ENCODE results near the gene ACAP1.

The ACAP1 gene, protein sequence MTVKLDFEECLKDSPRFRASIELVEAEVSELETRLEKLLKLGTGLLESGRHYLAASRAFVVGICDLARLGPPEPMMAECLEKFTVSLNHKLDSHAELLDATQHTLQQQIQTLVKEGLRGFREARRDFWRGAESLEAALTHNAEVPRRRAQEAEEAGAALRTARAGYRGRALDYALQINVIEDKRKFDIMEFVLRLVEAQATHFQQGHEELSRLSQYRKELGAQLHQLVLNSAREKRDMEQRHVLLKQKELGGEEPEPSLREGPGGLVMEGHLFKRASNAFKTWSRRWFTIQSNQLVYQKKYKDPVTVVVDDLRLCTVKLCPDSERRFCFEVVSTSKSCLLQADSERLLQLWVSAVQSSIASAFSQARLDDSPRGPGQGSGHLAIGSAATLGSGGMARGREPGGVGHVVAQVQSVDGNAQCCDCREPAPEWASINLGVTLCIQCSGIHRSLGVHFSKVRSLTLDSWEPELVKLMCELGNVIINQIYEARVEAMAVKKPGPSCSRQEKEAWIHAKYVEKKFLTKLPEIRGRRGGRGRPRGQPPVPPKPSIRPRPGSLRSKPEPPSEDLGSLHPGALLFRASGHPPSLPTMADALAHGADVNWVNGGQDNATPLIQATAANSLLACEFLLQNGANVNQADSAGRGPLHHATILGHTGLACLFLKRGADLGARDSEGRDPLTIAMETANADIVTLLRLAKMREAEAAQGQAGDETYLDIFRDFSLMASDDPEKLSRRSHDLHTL

DNA sequence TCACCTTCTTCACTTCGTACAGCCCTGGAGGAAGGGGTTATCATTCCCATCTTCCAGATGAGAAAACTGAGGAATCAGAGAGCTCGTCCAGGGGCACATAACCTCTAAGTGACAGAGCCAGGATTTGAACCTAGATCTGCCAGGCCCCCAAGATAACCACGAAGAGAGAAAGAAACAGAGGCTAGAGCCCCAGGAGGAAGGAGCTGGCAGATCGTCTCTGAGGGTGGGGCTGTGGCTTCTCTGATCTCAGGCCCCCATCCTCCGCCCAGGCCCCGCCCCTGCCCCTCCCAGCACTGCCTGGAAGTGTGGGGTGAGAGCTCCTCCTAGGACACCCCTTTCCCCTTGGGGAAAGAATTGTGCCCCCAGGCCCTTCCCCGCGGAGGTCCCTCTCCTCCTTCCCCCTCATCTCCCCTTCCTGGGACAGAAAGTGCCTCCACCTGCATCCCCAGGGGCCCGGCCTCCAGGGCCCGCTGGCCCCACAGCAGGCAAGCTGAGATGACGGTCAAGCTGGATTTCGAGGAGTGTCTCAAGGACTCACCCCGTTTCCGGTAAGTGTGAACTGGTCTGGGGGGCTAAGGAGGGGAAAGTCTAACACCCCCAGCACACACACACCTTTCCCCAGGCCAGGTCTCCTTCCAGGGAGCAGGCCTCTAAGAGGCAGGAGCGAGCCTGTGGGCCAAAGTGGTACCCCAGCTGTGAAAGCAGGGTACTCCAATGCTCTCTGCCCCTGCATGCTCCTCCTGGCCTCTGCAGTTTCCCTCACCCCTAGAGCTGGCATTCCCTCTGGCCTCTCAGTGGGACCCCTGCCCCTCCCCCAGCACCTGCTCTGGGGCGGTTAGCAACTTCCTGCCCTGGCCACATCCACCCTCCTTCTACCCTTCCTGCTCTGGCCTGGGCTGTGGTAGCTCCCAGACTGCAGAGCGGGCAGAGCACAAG lies at the start of gene ACAP1:
TSS of gene ACAP1 (plus strand) at position 290 of the 936 bp plus-strand sequence. CDS start at position 496, 206 bp downstream.
- H3K9ac ChIP-seq (ENCODE audit: insufficient read length), result no peak within 1 kb of the TSS
- TF ChIP-seq EZH2 (IDR thresholded peaks at IDR 0.05) (no peak), POLR2AphosphoS5 (IDR thresholded peaks at IDR 0.05; ENCODE audit: borderline replicate concordance, low read depth, low read length) (no peak), FOXP2 (optimal IDR thresholded peaks at IDR 0.05; ENCODE audit: control extremely low read depth, extremely low read length, insufficient read depth) (no peak)
- no peak within 1 kb of the TSS for H3K4me3 ChIP-seq
- H3K36me3 ChIP-seq (ENCODE audit: insufficient read depth, low read length), result no peaks in the 10 kb centered on the region
- no peak for DNase-seq (ENCODE audit: low read depth, low spot score)
- H3K9me3 ChIP-seq (ENCODE audit: low read depth, low read length), result no peaks in the 10 kb centered on the region
- H3K27ac ChIP-seq, result no peak within 1 kb of the TSS

DNA sequence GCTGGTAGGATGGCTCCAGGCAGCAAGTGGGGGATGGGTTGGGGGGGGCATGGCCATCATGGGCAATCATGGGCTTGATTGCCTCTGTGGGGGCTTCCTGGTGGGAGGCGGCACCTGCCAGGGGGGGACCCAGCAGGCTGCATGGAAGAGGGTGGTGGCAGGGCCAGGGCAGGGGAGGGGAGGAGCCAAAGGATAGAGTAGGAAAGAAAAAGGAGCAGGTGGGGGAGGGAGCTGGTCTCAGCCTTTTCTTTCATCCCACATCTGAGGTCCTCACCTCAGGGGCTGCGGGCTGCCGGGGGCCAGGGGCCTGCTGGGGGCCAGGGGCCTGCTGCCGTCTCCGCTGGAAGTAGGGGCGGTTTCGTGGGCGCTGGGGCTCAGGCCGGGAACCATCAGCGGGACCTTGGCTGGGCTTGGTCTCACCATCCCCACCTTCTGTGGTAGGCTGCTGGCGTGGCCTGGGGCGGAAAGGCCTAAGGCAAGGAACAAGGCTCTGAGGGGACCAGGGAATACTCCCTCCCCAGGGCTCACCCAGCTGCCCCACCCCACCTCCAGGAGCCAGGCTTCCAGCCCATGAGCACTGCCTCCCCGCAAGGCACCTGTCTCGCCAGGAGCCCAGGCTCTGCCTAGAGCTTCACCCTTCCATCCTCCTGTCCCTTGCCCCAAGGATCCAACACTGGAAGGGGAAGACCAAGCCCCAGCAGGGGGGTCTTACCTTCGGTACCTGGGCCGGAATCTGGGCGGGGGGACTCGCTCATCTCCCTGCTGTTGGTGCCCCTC lies 46.9 kb upstream of the ACAP1 start:
- Histone ChIP-seq H3K9ac (ENCODE audit: insufficient read length) (no peak overlapping the region), H3K27ac (no peak overlapping the region), H3K4me3 (no peak overlapping the region), H3K36me3 (ENCODE audit: insufficient read depth, low read length) (no peaks in the 10 kb centered on the region), H3K9me3 (ENCODE audit: low read depth, low read length) (no peaks in the 10 kb centered on the region)
- TF ChIP-seq EZH2 (IDR thresholded peaks at IDR 0.05) (no peak), POLR2AphosphoS5 (IDR thresholded peaks at IDR 0.05; ENCODE audit: borderline replicate concordance, low read depth, low read length) (no peak), FOXP2 (optimal IDR thresholded peaks at IDR 0.05; ENCODE audit: control extremely low read depth, extremely low read length, insufficient read depth) (no peak)
- DNase-seq (ENCODE audit: low read depth, low spot score), result no peak

DNA sequence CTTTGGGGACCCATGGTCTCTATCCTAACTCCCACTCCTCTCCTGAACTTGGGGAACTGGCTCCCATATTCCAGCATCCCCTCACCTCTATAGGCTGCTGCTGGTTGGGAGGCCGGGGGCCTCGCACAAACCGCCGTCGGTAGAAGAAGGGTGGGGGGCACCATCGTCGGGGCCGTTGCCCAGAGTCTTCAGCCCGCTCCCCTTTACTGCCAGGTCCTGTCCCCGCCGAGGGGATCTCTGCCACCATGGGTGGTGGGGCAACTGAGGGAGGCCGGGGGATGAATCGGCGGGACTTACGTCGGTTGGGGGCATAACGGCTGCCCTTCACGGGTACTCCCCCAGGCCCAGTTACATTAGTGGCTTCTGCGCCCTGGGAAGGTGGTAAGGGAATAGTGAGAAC lies 46.2 kb upstream of the ACAP1 start:
- DNase-seq (ENCODE audit: low read depth, low spot score), result no peak
- Histone ChIP-seq H3K36me3 (ENCODE audit: insufficient read depth, low read length) (no peaks in the 10 kb centered on the region), H3K4me3 (no peak overlapping the region), H3K9me3 (ENCODE audit: low read depth, low read length) (no peaks in the 10 kb centered on the region), H3K9ac (ENCODE audit: insufficient read length) (no peak overlapping the region), H3K27ac (no peak overlapping the region)
- TF ChIP-seq POLR2AphosphoS5 (IDR thresholded peaks at IDR 0.05; ENCODE audit: borderline replicate concordance, low read depth, low read length) (no peak), EZH2 (IDR thresholded peaks at IDR 0.05) (no peak), FOXP2 (optimal IDR thresholded peaks at IDR 0.05; ENCODE audit: control extremely low read depth, extremely low read length, insufficient read depth) (no peak)

DNA sequence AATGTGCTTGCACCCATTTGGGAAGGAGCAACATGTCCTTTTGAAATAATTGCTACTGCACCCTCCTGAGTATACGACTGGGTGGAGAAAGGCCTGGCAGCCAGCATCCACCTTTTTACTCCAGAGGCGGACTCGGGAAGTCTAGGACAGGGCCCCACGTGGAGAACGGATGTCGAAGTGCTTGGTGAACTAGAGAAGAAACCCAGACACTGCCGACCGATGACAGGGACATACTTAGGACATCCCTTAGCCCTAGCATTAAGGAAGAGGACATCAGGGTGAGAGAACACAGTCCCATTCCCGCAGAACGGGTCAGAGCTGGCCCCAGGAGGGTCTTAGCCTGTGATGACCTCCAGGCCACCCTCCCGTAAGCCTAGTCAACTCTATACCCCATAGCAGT lies 45.6 kb upstream of the ACAP1 start:
- no peak overlapping the region for H3K9ac ChIP-seq (ENCODE audit: insufficient read length)
- TF ChIP-seq EZH2 (IDR thresholded peaks at IDR 0.05) (no peak), FOXP2 (optimal IDR thresholded peaks at IDR 0.05; ENCODE audit: control extremely low read depth, extremely low read length, insufficient read depth) (no peak), POLR2AphosphoS5 (IDR thresholded peaks at IDR 0.05; ENCODE audit: borderline replicate concordance, low read depth, low read length) (no peak)
- H3K9me3 ChIP-seq (ENCODE audit: low read depth, low read length), result no peaks in the 10 kb centered on the region
- no peak overlapping the region for H3K27ac ChIP-seq
- DNase-seq (ENCODE audit: low read depth, low spot score), result no peak
- H3K36me3 ChIP-seq (ENCODE audit: insufficient read depth, low read length), result no peaks in the 10 kb centered on the region
- no peak overlapping the region for H3K4me3 ChIP-seq

DNA sequence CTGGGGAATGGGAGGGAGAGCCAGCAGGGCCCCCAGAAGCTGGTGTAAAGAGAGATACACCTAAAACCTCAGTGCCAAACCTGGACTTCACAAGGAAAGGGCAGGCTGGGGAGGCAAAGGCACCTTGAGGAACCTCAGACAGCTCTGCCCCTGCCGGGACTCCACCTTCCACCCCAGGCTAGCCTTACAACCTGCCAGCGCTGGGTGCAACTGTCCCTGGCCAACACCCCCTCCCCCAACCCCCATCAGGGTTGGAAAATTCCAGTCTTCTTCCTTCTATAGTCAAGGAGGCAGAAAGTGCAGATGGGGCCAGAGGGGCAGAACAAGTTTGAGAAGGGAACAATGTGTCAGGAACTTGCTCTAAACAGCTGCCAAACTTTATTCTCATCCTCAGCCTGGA lies 44.1 kb upstream of the ACAP1 start:
- H3K36me3 ChIP-seq (ENCODE audit: insufficient read depth, low read length), result no peaks in the 10 kb centered on the region
- no peaks in the 10 kb centered on the region for H3K9me3 ChIP-seq (ENCODE audit: low read depth, low read length)
- TF ChIP-seq POLR2AphosphoS5 (IDR thresholded peaks at IDR 0.05; ENCODE audit: borderline replicate concordance, low read depth, low read length) (no peak), EZH2 (IDR thresholded peaks at IDR 0.05) (no peak), FOXP2 (optimal IDR thresholded peaks at IDR 0.05; ENCODE audit: control extremely low read depth, extremely low read length, insufficient read depth) (no peak)
- no peak overlapping the region for H3K4me3 ChIP-seq
- no peak overlapping the region for H3K27ac ChIP-seq
- no peak for DNase-seq (ENCODE audit: low read depth, low spot score)
- H3K9ac ChIP-seq (ENCODE audit: insufficient read length), result no peak overlapping the region

DNA sequence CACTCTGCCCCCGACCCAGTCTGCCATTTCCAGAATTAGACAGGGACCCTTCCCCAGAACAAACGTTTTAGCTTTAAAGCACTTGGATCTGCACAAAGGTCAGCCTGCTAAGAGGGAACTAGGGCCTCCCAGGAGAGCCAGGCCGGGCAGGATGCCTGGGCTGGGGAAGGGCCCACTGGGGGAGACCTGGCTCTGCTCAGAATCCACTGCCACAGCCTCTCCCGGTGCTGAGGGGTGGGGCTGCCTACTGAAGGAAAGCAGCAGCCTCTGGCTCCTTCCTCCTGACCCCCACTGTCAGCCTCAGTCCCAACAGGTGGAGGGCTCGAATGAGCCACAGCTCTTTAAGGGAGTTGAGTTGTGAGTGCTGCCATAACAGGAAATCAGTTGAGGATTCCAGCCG lies 43.6 kb upstream of the ACAP1 start:
- H3K9me3 ChIP-seq (ENCODE audit: low read depth, low read length), result no peaks in the 10 kb centered on the region
- TF ChIP-seq POLR2AphosphoS5 (IDR thresholded peaks at IDR 0.05; ENCODE audit: borderline replicate concordance, low read depth, low read length) (no peak), EZH2 (IDR thresholded peaks at IDR 0.05) (no peak), FOXP2 (optimal IDR thresholded peaks at IDR 0.05; ENCODE audit: control extremely low read depth, extremely low read length, insufficient read depth) (no peak)
- H3K9ac ChIP-seq (ENCODE audit: insufficient read length), result no peak overlapping the region
- no peak for DNase-seq (ENCODE audit: low read depth, low spot score)
- no peaks in the 10 kb centered on the region for H3K36me3 ChIP-seq (ENCODE audit: insufficient read depth, low read length)
- peak overlapping the region; percentile 81 for H3K4me3 ChIP-seq
- H3K27ac ChIP-seq, result no peak overlapping the region

DNA sequence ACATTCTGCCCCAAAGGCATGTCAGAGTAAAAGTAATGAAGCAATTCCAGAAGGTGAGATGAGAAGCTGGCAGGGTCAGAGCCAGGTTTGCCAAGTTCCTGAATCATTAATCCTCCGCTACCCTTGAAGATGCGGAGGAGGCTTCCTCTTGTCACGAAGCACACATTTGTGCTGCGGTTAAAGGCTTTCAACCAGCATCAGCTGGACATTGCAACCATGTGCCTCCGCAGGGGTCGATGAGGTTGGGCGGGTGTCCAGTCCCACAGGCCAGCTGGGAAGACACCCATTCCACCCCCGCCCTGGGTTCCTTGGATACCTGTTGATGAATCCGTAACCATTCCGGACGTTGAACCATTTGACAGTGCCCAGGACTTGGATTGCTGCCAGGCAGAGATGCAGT lies 43.2 kb upstream of the ACAP1 start:
- no peak for DNase-seq (ENCODE audit: low read depth, low spot score)
- Histone ChIP-seq H3K36me3 (ENCODE audit: insufficient read depth, low read length) (no peaks in the 10 kb centered on the region), H3K27ac (0 out of 2 replicates have a peak overlapping the region, but pooled peaks have one; percentile 19), H3K4me3 (peak overlapping the region; percentile 81), H3K9me3 (ENCODE audit: low read depth, low read length) (no peaks in the 10 kb centered on the region), H3K9ac (ENCODE audit: insufficient read length) (no peak overlapping the region)
- TF ChIP-seq EZH2 (IDR thresholded peaks at IDR 0.05) (no peak), POLR2AphosphoS5 (IDR thresholded peaks at IDR 0.05; ENCODE audit: borderline replicate concordance, low read depth, low read length) (no peak), FOXP2 (optimal IDR thresholded peaks at IDR 0.05; ENCODE audit: control extremely low read depth, extremely low read length, insufficient read depth) (no peak)

All from SK-N-MC (cell line).